NCI-H187 treated with DMSO at 0.1 percent for 48 hours (cell line): ENCODE measurements around the gene AMH.

ENCODE experiments used
- DNase-seq: peaks from one replicate; lab custom pipeline; 2025; lab: John Stamatoyannopoulos, UW

The AMH gene

DNA sequence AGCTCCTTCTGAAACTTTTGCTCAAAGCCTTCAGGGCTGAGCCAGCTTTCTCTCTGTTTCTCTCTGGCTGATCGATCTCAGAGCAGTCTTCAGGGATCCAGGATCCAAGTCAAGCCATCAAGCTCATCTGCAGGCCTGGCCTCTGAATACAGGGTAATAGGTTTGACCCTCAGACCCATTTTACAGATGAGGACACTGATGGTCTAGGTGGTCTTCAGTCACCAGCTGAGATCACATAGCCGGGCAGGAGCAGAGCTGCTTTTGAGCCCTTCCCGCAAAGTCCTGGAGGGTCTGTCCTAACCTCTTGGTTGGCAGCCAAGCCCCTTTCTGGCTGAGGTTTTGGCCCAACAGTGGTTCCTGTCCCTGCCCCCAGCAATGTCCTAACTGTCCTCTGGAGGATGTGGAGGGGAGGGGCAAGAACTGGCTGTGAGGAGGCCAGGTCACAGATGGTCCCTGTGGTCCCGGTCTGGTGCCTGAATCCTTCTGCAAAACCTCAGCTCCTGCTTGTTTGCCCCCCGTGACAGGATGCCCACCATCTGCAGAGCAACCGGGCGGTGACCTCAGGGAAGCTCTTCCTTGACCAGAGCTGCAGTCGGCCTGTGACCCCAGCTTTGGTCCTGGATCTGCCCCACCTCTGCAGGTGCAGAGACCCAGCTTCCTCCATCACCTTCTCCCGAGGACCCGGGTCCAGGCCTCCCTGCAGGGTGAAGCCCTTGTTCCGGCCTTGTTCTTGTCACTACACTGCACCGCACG, 38.6 kb downstream of the AMH start:
- DNase-seq = no peak

DNA sequence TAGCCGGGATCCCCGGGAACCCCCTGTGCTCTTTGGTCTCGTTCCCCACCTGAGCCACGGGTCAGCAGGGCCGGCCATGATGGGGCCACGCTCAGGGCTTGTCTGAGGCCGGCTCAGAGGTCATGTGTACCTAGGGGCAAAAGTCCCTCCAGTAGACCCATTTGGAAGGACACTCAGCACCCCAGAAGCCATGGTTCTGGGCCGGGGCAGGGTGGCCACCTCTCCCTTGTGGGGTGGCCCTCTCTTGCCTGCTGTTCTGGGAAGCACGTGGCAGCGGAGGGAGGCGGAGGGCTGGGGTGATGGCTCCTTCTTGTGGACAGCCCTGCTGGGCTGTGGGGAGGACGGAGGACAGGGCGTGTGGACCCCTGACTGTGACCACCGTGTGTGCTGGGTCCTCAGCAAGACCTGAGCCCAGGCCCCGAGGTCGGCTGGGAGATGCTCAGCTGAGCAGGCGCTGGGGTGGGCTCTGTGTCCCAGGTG, 39.3 kb downstream of the AMH start:
- DNase-seq = no peak

- no peak for DNase-seq
Observed at GRCh38 chr19:2288818-2289713, 39.9 kb downstream of the AMH start.

- DNase-seq = no peak
Observed at GRCh38 chr19:2289714-2290435, 40.8 kb downstream of the AMH start.

DNA sequence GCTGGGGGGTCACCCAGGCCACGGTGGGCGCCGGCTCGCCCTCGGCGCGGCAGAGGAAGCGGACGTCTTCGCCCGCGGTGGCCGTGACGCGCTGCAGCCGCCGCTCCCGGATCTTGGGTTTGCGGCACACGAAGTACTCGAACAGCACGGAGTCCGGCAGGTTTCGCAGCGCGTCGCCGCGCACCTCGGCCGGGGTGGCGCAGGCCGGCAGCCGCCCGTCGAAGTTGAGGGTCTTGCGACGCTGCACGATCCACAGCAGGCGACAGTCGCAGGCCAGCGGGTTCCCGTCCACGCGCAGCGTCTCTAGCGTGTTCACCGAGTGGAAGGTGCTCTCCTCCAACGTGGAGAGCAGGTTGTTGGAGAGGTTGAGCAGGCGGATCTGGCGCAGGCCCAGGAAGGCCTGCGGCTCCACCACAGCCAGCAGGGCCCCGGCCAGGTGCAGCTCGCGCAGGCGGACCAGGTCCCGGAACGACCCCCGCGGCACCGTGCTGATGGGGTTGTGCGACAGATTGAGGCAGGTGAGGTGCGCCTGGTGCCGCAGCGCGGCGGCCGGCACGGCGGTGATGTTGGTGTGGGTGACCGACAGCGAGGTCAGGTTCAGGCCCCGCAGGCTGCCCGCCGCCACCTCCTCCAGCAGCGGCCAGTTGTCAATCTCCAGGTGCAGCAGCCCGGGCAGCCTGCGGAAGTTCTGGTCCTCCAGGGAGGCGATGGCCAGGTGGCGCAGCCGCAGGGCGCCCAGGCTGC, 41.5 kb downstream of the AMH start:
- DNase-seq = no peak

DNA sequence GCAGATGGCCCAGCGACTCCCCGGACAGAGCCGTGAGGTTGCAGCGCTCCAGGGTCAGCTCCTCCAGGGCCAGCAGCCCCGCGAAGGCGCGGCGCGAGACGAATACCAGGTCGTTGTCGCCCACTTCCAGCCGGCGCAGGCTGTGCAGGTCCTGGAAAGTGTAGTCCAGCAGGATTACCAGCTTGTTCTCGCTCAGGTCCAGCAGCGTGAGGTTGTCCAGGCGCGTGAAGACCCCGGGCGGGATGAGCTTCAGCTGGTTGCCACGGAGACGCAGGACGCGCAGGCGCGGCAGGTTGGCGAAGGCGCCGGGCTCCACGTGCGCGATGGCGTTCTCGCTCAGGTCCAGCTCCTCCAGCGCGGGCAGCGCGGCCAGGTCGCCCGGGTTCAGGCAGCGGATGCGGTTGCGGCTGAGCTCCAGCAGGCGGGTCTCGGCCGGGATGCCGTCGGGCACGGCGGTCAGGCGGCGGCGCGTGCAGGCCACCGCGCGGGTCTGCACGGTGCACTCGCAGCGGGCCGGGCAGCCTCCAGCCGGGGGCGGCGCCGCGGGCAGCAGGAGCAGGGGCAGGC, 42.1 kb downstream of the AMH start:
- no peak for DNase-seq

DNA sequence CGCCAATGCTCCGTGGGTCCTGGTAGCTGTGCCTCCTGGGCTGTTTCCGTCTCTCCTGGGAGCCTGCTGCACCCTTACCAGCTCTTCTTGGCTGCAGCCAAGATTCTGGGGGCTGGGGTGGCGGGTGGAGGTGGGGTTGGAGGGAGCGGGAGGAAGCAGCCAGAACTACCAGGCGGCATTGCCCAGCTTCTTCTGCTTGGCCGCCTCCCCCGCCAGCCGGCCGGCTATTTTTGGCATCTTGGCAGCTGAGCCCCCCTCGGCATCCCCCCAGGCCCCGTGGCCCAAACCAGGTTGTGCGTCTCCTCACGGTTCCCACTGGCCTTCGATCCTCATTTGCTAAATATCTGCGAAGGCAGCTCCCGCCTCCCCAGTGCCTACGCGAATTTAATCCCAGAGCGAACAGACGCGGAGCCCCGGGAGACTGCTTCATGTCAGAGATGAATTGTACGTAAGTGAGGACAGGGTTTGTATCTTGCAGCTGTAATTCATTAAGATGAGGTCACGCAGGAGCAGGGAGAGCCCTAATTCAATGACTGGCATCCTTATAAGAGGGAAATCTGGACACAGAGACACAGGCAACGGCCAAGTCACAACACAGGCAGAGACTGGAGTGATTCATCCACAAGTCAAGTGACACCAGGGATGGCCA, 45.7 kb downstream of the AMH start:
- no peak for DNase-seq

- no peak for DNase-seq
Observed at GRCh38 chr19:2296141-2296540, 47.0 kb downstream of the AMH start.

DNA sequence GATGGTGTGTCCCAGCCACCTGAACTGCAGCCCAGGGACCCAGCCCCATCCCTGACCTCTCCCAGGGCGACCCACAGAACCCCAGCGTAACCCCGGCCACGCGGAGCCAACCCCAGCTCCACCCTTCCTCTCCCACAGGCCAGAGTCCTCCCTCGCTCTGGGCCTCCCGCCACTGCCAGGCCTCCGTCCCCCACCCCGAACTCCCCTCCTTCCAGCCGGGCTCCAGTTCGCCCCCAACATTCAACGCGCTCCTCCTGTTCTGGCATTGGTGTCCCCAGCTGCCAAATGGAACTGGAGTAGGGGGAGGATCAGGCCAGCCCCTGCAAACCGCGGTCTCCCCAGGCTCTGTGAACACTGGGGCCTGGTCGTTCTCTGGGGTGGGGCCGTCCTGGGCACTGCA, 51.4 kb downstream of the AMH start:
- no peak for DNase-seq
